ENCODE measurements around the gene UBL4A. TPM values are rescaled to one million over a fixed set of nuclear protein-coding genes. Genes with fewer than 3 reads are reported as not detected.
"Not testable (repeated sequence)": the region's sequence is repeated elsewhere in the genome, so short reads cannot be mapped to it uniquely, and the experiment has no call there.

UBL4A gene
- polyA plus RNA-seq, 3 donors = 25.6 to 29.3 (median 28.1) TPM

DNA sequence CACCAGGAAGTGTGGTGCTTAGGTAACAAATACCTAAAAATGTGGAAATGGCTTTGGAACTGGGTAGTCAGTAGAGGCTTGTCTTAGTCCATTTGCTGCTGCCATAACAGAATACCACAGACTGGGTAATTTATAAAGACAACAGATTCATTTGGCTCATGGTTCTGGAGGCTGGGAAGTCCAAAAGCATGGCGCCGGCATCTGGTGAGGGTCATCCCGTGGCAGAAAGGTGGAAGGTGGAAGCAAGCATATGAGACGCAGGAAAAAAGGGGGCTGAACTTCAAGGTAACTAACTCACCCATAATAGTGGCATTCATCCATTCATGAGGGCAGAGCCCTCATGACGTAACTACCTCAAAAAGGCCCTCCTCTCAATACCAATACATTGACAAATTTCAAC is 23.0 kb upstream of the UBL4A start:
- DNase-seq (ENCODE audit: low read depth in 3 of 3, low spot score in 2 of 3) = no peak

DNA sequence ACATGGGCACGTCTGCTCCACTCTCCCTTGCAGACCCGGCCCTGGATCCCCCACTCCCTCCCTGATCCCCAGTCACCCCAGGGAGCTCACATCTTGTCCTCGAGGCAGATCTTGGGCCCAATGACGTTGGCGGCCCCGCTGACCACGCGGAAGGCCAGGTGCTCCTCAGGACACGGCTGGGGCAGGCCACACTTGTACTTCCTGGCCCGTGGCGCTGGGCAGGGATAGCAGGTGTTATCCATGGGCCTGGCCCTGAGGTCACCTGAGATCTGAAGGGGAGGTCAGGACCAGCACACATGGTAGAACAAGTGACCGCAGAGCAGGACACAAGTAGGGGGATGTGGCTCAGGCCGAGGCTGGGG is 21.9 kb upstream of the UBL4A start:
- DNase-seq (ENCODE audit: low read depth in 3 of 3, low spot score in 2 of 3) = no peak

DNA sequence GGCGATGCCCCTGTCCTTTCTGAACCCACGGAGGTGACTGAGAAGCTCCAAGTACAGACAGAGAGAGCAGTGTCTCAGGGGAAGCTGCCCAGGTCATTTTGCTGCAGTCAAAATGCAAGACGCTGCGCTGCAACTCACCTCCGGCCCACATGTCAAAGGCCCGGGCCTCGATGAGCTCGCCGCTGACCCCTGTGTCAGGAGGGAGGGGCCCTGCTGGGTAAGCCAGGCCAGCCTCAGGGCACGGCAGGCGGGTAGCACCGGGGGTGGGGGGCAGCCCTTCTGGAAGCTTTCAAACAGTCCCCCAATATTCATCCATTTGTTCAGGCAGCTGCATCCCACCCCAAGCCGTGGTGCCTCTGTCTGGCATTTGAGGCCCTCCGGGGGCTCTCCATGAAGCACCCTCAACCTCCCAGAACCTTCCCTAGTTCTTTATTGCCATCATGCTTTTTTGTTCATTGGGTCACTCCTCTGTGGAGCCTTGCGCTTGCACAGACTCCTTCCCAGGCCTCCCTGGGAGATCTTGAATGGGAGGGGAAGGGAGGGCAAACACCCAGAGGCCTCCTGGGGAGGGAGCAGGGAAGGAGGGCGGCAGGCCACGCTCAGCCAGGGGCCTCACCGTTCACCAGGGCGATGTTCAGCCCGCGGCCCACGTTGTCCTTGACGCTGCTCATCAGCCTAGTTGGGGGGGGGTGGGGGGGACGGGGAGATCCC is 21.4 kb upstream of the UBL4A start:
- no peak for DNase-seq (ENCODE audit: low read depth in 3 of 3, low spot score in 2 of 3)

DNA sequence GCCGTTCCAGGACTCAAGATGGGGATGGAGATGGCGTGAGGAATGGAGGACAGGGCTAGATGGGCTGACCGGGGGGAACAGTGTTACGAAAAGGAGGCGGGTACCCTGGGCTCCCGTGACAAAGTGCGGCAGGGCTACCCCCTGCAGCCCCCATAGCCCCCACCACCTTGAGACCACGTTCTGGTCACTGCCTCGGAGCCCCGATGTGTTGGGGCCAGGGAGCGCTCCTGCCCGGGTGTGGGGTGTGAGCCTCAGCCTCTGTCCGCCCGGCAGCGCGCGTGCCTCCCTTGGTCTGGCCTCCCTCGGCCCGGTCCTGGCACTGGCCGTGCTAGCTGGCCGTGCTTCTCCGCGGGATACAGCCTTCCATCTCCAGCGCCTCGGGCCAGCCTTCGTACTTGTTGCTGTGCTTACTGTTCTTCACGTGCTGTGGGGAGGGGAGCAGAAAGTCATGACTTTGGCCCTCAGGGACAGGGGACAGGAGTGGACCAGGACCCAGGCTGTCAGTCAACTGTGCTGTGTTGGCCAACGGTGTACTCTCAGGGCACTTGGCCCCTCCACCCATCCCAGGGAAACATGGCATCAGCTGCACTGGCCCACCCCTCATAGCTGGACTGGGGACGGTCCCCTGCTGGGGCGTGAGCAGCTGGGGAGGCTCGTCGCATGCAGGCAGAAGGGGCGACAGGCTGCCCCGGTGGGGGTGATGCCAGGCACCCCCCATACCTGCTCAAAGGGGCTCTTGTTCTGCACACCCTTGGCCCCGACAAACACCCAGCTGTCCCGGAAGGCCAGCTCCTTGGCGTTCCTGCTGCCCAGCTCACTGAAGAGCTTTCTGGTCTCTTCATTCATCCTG is 20.3 kb upstream of the UBL4A start:
- no peak for DNase-seq (ENCODE audit: low read depth in 3 of 3, low spot score in 2 of 3)

DNA sequence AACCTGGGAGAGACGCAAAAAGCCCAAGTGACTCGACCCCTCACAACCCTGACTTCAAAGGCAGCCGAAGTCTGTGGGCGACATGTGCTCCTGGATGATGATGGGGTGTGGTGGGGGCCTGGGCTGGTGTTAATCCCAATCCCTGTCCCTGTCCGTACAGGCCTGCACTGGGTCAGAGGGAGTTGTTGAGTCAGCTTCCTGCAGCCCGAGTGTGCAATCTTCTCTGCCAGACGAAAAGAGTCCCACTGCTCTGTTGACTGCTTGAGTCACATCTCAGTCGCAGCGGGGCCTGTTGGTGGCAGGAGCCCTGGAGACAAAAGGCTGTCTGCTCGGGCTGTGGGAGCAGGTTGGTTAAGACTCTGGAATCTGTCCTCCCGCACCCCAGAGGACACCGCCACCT is 19.3 kb upstream of the UBL4A start:
- no peak for DNase-seq (ENCODE audit: low read depth in 3 of 3, low spot score in 2 of 3)

DNA sequence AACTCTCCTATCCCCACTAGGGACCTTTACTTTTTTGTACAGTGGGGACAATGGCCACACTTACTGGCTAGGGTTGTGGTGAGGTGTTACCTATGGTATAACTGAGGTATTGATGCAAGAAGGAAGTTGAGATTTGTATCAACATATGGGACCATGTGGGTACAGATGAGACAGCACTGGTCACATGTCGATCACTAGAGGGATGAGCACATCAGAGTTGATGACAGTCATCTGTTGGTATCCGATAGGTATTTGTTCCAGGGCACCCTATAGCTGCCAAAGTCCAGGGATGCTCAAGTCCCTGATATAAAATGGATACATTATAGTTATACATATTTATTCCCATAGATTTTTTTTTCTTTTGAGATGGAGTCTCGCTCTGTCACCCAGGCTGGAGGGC is 16.6 kb upstream of the UBL4A start:
- no peak for DNase-seq (ENCODE audit: low read depth in 3 of 3, low spot score in 2 of 3)

DNA sequence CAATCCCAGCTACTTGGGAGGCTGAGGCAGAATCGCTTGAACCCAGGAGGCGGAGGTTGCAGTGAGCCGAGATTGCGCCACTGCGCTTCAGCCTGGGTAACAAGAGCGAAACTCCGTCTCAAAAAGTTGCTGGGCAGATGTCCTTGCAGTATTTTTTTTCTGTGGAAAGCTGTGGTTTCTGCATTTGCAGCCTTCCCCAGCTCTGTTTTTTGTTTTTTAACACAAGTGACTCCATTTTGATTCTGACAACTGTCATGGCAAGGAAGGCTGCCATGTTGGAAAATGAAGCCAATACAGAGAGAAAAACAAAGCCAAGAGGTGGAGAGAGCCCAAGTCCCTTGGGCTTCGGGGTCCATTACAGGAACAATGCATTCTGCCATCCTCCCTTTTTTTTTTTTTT is 15.7 kb upstream of the UBL4A start:
- DNase-seq (ENCODE audit: low read depth in 3 of 3, low spot score in 2 of 3) = no peak

DNA sequence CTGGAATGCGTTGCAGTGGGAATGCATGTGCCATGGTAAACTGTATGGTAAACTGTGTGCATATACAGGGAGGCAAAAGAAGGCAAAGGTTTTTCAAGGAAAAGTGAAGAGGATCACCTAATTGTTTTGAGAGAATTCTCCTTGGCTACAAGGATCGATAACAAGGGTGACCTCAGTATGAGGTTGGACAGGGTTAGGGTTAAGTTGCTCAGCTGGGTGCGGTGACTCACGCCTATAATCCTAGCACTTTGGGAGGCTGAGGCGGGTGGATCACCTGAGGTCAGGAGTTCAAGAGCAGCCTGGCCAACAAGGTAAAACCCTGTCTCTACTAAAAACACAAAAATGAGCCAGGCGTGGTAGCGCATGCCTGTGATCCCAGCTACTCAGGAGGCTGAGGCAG is 15.0 kb upstream of the UBL4A start:
- not testable (repeated sequence) for DNase-seq (ENCODE audit: low read depth in 3 of 3, low spot score in 2 of 3)

DNA sequence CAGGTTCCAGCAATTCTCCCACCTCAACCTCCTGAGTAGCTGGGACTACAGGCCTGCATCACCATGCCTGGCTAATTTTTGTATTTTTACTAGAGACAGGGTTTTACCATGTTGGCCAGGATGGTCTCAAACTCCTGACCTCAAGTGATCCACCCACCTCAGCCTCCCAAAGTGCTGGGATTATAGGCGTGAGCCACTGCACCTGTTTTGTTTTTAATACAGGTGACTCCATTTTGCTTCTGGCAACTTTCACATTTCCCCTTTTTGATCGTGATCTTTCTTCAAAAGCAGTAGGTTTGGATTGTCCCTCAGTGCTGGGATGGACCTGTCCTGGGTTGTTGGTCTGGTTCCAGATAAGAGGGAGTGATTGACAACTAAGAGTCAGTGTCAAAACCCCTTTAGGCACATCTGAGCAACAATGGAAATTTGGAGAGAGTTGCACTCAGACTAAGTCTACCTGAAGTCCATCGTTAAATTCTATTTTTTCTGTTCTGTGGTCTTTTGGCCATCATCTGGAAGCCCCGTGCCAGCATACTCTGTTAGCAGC is 10.2 kb upstream of the UBL4A start:
- not testable (repeated sequence) for DNase-seq (ENCODE audit: low read depth in 3 of 3, low spot score in 2 of 3)

DNA sequence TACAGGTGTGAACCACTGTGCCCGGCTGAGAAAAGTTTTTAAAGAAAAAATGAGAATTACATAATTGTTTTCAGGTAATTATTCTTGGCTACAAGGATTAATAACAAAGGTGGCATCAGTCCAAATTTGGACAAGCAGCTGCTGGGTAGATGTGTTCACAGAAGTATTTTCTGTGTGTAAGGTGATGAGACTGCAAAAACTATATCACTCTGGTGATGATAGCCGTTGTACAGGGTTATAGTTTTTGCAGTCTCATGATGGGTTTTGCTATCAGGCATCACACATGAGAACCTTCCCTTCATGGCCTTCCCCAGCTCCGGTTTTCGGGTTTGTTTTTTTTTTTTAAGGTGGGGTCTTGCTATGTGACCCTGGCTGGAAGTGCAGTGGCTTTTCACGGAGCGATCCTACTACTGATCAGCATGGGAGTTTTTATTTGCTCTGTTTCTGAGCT is 9.1 kb upstream of the UBL4A start:
- no peak for DNase-seq (ENCODE audit: low read depth in 3 of 3, low spot score in 2 of 3)

DNA sequence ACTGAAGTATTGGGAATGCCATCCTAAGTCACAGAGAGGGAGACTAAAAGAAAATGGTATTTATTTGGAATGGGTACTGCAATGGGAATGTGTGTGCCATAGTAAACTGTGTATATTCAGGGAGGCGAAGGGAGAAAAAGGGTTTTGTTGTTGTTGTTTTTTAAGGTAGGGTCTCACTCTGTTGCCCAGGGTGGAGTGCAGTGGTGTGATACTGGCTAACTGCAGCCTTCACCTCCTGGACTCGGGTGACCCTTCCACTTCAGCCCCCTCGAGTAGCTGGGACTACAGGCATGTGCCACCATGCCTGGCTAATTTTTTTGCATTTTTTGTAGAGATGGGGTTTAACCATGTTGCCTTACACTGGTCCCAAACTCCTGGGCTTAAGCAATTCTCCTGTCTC is 8.3 kb upstream of the UBL4A start:
- no peak for DNase-seq (ENCODE audit: low read depth in 3 of 3, low spot score in 2 of 3)

DNA sequence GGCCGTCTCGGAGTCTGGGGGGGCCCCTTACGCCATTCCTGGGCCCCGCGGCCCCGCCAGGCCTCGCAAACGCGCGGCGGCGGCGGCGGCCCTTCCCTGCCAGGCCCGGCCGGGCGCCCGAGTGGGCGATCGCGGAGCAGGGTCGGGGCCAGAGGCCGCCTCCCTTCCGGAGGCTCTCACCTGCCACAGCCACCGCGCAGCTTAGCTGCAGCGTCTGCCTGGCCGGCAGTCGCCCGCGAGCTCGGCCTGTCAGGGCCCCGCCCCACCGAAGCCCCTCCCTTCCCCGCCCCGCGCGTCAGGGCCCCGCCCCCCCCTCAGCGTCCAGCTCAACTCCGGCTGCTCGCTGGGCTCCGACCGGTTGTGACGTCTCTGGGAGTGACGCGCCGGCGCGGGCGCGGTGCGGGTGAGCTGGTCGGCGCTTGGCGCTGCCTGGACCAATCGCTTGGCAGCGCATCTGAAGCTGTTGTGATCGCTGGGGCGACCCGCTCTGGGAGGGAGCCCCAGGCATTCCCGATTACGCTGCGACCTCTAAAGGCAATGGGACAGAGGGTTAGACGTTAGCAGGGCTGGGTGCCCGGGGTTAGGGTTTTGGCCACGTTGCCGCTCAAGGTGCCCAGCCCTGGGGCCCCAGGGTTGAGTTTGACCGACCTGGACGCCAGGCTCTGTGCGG is 4.1 kb upstream of the UBL4A start, which contains the start of gene SLC10A3:
Gene SLC10A3 (minus strand): TSS at position 216 of the 670 bp plus-strand sequence. CDS start 1,689 bp downstream, outside the sequence.
- peak in 2 of 3 donors; percentile 78 to 79 for DNase-seq (ENCODE audit: low read depth in 3 of 3, low spot score in 2 of 3)

DNA sequence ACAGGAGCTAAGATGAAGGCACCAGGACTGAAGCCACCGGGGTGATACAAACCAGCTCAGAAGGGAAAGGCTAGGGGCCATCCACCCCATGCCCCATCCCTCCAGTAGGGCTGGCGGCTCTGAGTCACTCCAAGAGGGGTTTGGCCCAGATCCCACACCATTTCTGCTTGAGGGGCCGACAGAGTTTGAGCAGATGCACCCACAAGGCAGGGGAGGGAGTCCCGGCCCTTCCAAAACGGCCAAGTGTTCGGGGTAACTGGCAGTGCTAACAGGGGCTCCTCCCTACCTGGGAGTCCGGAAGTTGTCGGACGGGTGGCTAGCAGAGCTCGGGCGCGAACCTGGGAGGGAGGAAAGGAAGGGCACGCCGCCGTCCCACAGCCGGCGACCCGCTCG is 3.6 kb upstream of the UBL4A start:
- no peak for DNase-seq (ENCODE audit: low read depth in 3 of 3, low spot score in 2 of 3)

DNA sequence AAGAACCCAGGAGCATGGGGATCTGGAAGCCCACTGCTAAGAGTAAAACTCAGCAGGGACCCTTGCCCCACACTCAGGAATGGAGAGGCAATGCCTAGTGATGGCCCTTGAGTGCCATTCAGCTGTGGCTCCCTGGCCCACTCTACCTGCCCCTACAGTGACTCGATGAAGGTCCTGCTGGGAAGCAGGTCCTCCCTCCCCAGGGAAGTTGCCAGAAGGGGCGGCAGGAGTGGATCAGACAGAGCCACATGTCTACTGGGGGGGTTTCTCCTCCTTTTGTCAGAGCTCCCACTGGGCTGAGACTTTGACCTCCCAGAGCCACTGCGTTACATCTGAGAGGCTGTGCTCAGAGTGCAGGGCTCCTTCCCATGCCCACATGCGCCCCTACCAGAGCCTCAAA is 2.8 kb upstream of the UBL4A start:
- DNase-seq (ENCODE audit: low read depth in 3 of 3, low spot score in 2 of 3) = no peak

DNA sequence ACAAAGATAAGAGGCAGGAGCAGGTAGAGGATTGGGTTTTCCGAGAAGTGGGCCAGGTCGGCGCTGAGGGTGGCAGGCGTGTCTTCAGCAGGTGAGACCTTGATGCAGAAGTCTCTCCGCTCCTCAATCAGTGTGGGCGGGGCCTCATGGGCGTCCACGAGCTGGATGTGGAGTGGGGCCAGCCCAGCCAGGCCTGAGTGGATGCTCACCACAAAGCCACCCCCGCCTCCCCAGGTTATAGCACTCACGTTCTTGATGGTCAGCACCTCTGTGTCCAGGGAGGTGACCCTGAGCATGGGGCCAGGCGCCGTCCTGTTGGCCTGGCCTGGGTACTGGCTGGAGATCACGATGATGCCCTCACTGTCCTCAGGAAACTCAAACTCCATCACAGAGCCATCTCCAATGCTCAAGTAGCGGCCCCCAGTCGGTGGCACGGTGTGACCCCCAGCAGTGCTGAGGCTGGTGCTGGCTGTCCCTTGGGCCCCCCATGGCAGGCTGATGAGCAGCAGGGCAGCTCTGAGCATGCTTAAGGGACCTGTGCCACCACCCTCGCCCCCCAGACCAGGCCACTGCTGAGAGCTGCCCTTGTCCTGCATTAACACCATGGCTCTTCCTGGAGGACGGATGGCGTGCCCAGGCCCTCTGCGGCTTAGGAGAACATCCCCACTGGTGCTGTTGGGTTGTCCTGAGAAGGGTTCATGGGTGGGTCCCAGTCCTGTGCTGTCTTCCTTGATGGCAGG is 2.1 kb upstream of the UBL4A start:
- no peak for DNase-seq (ENCODE audit: low read depth in 3 of 3, low spot score in 2 of 3)

DNA sequence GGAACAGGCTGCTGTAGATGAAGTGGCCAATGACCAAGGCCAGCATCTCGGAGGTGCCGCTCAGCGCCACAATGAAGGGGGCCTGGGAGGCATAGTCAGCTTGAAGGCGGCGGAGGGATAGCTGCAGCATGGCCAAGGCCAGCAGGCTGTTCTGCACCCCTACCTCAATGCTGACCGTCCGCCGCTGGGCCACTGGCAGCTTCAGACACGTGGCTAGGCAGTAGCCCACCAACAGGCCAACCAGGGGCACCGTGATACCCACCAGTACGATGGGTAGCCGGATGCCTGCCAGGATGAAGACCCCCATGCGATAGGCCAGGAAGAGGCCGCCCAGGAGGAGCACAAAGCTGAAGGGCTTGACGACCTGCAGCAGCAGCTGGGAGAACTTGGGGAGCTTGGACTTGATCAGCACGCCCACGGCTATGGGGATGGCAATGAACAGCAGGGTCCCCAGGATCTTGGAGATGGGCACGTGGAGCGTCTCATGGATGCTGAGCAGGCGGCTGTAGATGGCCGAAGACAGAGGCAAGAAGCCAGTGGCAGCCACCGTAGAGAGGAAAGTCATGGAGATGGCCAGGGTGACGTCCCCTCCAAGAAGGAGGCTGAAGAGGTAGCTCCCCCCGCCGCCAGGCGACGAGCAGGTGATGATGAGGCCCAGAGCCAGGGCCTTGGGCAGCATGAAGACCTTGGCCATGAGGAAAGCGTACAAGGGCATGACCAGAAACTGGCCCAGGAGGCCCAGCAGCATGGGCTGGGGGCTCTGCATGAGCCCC is 1.3 kb upstream of the UBL4A start:
- DNase-seq (ENCODE audit: low read depth in 3 of 3, low spot score in 2 of 3) = no peak

DNA sequence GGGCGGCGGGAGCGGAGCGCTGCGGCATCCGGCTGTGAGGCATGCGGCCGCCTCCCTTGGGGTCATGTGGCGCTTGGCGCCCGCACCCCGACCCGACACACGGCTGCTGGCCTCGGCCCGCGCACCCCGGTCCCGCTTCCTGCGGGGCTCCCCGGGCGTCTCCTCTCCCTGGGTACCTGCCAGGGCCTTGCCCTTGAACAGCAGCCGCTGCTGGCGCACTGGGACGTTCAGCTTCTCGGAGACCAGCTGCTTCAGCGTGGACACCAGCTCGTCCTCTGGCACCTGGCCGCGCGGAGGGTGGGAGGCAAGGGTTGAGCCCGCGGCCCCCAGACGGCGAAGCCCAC is 391 bp downstream of the UBL4A start:
- DNase-seq (ENCODE audit: low read depth in 3 of 3, low spot score in 2 of 3) = no peak

DNA sequence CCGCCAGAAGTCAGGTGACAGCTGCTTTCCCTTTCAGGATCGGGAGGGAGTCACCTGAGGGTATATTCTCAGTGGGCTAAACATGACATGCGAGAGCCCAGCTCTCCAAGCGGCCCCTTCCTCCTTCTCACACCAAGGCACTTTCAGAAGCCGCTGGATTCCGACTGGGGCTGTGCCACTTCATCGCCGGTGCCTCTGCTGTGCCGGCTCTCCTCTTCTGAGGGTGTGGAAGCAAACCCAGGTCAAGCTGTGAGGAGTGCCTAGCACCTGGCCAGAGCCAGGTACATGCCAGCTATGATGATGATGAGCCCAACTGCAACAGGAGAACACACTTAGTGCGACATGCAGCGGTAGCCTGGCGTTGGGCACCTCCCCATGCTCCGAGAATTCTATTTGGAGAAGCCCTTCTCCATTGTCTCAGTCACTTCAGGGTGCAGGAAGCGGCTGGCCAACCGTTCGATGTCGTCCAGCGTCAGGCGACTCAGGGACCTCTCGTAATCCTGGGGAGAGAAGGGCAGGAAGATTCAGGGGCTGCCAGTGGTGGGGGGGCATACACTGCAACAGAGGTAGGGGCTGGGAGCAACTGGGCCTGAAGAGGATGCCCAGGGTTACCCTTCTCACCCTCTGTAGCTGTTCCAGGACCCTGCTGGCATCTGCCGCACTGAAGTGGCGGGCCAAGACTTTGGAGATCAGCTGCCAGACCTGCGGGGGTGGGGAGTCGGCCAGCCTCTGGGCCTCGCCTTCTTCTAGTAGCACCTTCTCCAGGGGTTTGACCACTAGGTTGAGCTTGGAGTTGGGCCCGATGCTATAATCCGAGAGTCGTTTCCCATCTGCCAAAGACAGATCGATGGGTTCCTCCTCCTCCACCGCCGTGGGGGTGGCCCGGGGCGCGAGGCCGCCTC is 1.0 kb downstream of the UBL4A start:
- no peak for DNase-seq (ENCODE audit: low read depth in 3 of 3, low spot score in 2 of 3)
